ENCODE measurements around the gene DOCK7.

The DOCK7 gene

DNA sequence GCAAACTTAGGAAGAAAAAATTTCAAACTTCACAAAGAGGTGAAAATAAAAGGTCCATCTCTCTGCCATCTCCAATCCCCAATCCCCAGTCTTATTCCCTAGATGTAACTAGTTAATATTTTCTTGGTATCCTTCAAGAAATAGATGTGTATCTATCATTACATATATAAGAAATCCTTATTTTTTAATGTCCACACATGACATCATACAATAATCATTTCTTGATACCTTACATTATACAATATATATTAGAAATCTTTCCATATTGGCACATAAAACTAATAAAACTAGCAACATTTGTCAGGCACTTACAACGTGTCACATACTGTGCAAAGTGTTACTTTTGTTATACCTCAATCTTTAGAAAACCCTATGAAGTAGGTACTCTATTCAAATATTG is 16.2 kb downstream of the DOCK7 start:
- no peaks in the 10 kb centered on the region for H3K27me3 ChIP-seq (replicated peaks)
- H3K4me3 ChIP-seq (ENCODE audit: low read depth, low read length) = no peak overlapping the region
- H3K36me3 ChIP-seq (replicated peaks) = peaks cover 3% of the 10 kb centered on the region
- in situ Hi-C loops (cut with HindIII; ENCODE audit: low pct_ligation_motif_present, low sequenced_read_pairs) = no loop called here
- no peak for DNase-seq
- no peak overlapping the region for H3K27ac ChIP-seq
- TF ChIP-seq, protein P1, sequence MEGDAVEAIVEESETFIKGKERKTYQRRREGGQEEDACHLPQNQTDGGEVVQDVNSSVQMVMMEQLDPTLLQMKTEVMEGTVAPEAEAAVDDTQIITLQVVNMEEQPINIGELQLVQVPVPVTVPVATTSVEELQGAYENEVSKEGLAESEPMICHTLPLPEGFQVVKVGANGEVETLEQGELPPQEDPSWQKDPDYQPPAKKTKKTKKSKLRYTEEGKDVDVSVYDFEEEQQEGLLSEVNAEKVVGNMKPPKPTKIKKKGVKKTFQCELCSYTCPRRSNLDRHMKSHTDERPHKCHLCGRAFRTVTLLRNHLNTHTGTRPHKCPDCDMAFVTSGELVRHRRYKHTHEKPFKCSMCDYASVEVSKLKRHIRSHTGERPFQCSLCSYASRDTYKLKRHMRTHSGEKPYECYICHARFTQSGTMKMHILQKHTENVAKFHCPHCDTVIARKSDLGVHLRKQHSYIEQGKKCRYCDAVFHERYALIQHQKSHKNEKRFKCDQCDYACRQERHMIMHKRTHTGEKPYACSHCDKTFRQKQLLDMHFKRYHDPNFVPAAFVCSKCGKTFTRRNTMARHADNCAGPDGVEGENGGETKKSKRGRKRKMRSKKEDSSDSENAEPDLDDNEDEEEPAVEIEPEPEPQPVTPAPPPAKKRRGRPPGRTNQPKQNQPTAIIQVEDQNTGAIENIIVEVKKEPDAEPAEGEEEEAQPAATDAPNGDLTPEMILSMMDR (IDR thresholded peaks at IDR 0.05; ENCODE audit: low read depth, low read length, missing control alignments) = no peak

DNA sequence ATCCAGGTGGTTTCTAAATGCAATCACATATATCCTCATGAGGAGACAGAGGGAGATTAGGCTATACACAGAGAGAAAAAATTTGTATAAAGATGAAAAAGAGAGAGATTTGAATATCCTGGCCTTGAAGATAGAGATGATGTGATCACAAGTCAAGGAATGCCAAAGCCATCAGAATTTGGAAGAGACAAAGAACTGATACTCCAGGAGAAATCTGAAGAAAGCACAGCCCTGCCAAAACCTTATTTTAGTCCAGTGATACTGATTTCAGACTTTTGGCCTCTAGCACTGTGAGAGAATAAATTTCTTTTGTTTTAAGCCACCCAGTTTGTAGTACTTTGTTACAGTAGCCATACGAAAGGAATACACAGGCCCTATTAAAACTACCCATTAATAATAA is 33.4 kb downstream of the DOCK7 start:
- H3K4me3 ChIP-seq (ENCODE audit: low read depth, low read length) = no peak overlapping the region
- TF ChIP-seq, protein P1 (IDR thresholded peaks at IDR 0.05; ENCODE audit: low read depth, low read length, missing control alignments) = no peak
- no peaks in the 10 kb centered on the region for H3K27me3 ChIP-seq (replicated peaks)
- no peak for DNase-seq
- in situ Hi-C loops (cut with HindIII; ENCODE audit: low pct_ligation_motif_present, low sequenced_read_pairs) = no loop called here
- H3K27ac ChIP-seq = no peak overlapping the region
- H3K36me3 ChIP-seq (replicated peaks) = peaks cover 3% of the 10 kb centered on the region

DNA sequence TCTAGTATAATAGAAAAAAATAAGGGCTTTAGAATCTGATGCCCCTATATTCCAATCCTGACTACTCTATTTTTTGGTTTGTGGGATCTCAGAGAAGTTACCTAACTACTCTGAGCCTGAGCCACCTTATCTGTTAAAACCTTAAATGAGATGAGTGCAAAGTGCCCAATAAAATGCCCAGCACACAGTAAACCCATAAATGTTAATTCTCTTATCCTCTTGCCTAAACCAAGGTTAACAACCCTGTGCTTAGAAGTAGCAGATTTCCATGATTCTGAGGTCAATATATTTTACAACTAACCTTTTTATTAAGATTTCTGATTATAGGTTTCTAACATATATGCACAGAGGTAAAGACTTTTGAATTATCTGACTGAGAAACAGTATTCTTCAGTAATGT is 35.8 kb downstream of the DOCK7 start:
- H3K27me3 ChIP-seq (replicated peaks) = no peaks in the 10 kb centered on the region
- H3K36me3 ChIP-seq (replicated peaks) = peaks cover 3% of the 10 kb centered on the region
- H3K27ac ChIP-seq = no peak overlapping the region
- in situ Hi-C loops (cut with HindIII; ENCODE audit: low pct_ligation_motif_present, low sequenced_read_pairs) = no loop called here
- no peak for DNase-seq
- no peak overlapping the region for H3K4me3 ChIP-seq (ENCODE audit: low read depth, low read length)
- TF ChIP-seq, protein P1 (IDR thresholded peaks at IDR 0.05; ENCODE audit: low read depth, low read length, missing control alignments) = no peak

DNA sequence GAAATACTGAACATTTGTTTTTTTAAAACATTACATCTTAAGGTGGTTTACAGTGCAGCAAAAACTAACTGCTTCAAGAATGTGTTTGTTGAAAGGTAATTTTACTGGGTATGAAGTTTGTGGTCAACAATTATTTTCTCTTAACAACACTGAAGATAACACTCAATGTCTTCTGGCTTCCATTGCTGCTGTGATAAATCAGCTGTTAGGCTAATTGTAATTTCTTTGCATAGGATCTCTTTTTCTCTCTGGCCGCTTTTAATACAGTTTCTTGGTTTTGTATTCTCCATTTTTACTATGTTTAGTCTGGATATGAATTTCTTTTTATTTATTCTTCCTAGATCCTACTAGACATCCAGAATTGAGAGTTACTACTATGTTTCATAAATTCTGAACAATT is 44.9 kb downstream of the DOCK7 start:
- in situ Hi-C loops (cut with HindIII; ENCODE audit: low pct_ligation_motif_present, low sequenced_read_pairs) = no loop called here
- Histone ChIP-seq H3K36me3 (replicated peaks) (peaks cover 16% of the 10 kb centered on the region), H3K27ac (no peak overlapping the region), H3K4me3 (ENCODE audit: low read depth, low read length) (no peak overlapping the region), H3K27me3 (replicated peaks) (no peaks in the 10 kb centered on the region)
- no peak for DNase-seq
- TF ChIP-seq, protein P1 (IDR thresholded peaks at IDR 0.05; ENCODE audit: low read depth, low read length, missing control alignments) = no peak

DNA sequence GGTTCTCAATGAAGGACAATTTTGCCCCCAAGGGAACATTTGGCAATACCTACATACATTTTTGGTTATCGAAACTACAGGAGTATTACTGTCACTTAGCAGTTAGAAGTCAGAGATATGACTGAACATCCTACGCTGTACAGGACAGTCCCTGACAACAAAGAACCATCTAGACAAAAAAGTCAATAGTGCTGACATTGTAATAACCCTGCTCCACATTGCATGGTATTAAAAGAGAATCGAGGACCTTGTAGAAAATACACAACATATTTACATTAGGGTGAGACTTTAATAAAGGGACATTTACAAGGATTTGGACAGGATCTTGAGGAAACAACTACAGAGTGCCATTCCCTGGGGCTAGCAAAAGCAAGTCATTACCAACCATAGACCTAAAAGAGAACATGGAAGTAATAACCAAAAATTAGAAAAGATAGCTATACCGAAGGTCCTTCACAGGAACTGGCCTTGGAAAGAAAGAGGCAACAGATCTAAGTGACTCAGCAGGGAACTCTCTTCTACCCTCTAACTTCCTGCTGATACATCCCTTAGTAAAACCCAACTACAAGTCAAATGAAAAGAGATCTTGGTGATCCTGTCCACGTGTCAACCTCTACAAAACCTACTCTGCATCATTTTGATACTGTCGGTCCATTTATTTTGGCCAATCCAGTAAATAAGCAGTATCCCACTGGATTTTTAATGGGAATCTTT is 50.6 kb downstream of the DOCK7 start:
- Histone ChIP-seq H3K36me3 (replicated peaks) (peaks cover 17% of the 10 kb centered on the region), H3K27me3 (replicated peaks) (no peaks in the 10 kb centered on the region), H3K27ac (no peak overlapping the region), H3K4me3 (ENCODE audit: low read depth, low read length) (no peak overlapping the region)
- DNase-seq = no peak
- in situ Hi-C loops (cut with HindIII; ENCODE audit: low pct_ligation_motif_present, low sequenced_read_pairs) = no loop called here
- TF ChIP-seq, protein P1 (IDR thresholded peaks at IDR 0.05; ENCODE audit: low read depth, low read length, missing control alignments) = no peak

DNA sequence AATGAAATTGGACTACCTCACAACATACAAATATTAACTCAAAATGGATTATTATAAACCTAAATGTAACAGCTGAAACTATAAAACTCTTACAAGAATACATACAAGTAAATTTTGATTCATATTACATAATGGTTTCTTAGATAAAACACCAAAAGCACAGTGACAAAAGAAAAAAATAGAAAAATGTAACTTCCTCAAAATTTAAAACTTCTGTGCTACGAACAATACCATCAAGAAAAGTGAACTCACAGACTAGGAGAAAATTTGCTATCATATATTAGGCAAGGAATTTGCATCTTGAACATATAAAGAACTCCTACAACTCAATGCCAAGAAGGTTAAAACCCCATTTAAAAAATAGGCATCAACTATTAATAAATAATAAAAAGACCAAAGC is 59.7 kb downstream of the DOCK7 start:
- no peak overlapping the region for H3K4me3 ChIP-seq (ENCODE audit: low read depth, low read length)
- no peak for DNase-seq
- TF ChIP-seq, protein P1 (IDR thresholded peaks at IDR 0.05; ENCODE audit: low read depth, low read length, missing control alignments) = no peak
- no peak overlapping the region for H3K27ac ChIP-seq
- H3K36me3 ChIP-seq (replicated peaks) = peaks cover 9% of the 10 kb centered on the region
- in situ Hi-C loops (cut with HindIII; ENCODE audit: low pct_ligation_motif_present, low sequenced_read_pairs) = no loop called here
- H3K27me3 ChIP-seq (replicated peaks) = no peaks in the 10 kb centered on the region
